Activated T-helper 1 cell treated with anti-CD3 and anti-CD28 coated beads, Interleukin-12 subunit alpha, Interleukin-12 subunit beta, Interleukin-2, Interleukin-4 antibody, amounts not matched to agents 30 ng/mL and 10 ng/mL and 1 ng/mL, durations not matched to agents 14 hours and 24 hours and 36 hours (primary cell): ENCODE results near the gene EFR3B. TPM values are rescaled to one million over a fixed set of nuclear protein-coding genes. Genes with fewer than 3 reads are reported as not detected.
"Not testable (repeated sequence)": the region's sequence is repeated elsewhere in the genome, so short reads cannot be mapped to it uniquely, and the experiment has no call there.

ENCODE experiments used
- DNase-seq: peaks from one replicate; pipeline ENCODE4 v3.0.0; 2021; ENCODE audit warnings: low spot score
- H3K27ac Mint-ChIP-seq: one replicate; pipeline ENCODE4 v1.8.0; 2021; ENCODE audit warnings: mild to moderate bottlenecking, mixed read lengths
- H3K27me3 Mint-ChIP-seq: one replicate; pipeline ENCODE4 v1.8.0; 2022; ENCODE audit warnings: mild to moderate bottlenecking, moderate library complexity, mixed read lengths; ENCODE audit not compliant: insufficient read depth
- H3K36me3 Mint-ChIP-seq: one replicate; pipeline ENCODE4 v1.8.0; 2021; ENCODE audit warnings: low read depth, mixed read lengths
- H3K4me1 Mint-ChIP-seq: one replicate; pipeline ENCODE4 v1.8.0; 2021; ENCODE audit warnings: low read depth, mixed read lengths
- H3K4me3 Mint-ChIP-seq: one replicate; pipeline ENCODE4 v1.8.0; 2021; ENCODE audit warnings: mild to moderate bottlenecking, moderate library complexity, mixed read lengths
- H3K9me3 Mint-ChIP-seq: one replicate; pipeline ENCODE4 v1.8.0; 2021; ENCODE audit warnings: mixed read lengths
- intact Hi-C: fragments of 100-400 bp; cut with micrococcal nuclease; formaldehyde crosslinking; loops from one replicate; pipeline ENCODE4 v1.15.1; 2024
- total RNA-seq: library from RNA; stranded (reverse); gene quantifications from 2 replicates; pipeline ENCODE4 v1.2.3, GENCODE V29; 2022

EFR3B gene
- total RNA-seq, 1 donor from 2014 or later, result 0.21 TPM

- Mint-ChIP-seq H3K4me1 (no peaks in the 10 kb centered on the region), H3K36me3 (no peaks in the 10 kb centered on the region), H3K27ac (no peak overlapping the region), H3K27me3 (peaks cover 11% of the 10 kb centered on the region), H3K4me3 (no peak overlapping the region), H3K9me3 (no peaks in the 10 kb centered on the region)
- intact Hi-C loops, result no loop called here
- no peak for DNase-seq
Observed at GRCh38 chr2:25082002-25082622, 40.2 kb downstream of the EFR3B start.

- Mint-ChIP-seq H3K4me3 (no peak overlapping the region), H3K4me1 (no peaks in the 10 kb centered on the region), H3K27me3 (peaks cover 6% of the 10 kb centered on the region), H3K9me3 (no peaks in the 10 kb centered on the region), H3K27ac (no peak overlapping the region), H3K36me3 (no peaks in the 10 kb centered on the region)
- DNase-seq, result no peak
- intact Hi-C loops, result no loop called here
Observed at GRCh38 chr2:25085761-25086560, 44.1 kb downstream of the EFR3B start.

- no peaks in the 10 kb centered on the region for H3K9me3 Mint-ChIP-seq
- no peak overlapping the region for H3K27ac Mint-ChIP-seq
- no peak overlapping the region for H3K4me3 Mint-ChIP-seq
- H3K27me3 Mint-ChIP-seq, result peaks cover 3% of the 10 kb centered on the region
- no peak for DNase-seq
- intact Hi-C loops, result no loop called here
- no peaks in the 10 kb centered on the region for H3K4me1 Mint-ChIP-seq
- no peaks in the 10 kb centered on the region for H3K36me3 Mint-ChIP-seq
Observed at GRCh38 chr2:25088817-25089516, 47.1 kb downstream of the EFR3B start.

GRCh38 chr2:25089605-25090315 is 47.9 kb downstream of the EFR3B start:
- Mint-ChIP-seq H3K4me1 (no peaks in the 10 kb centered on the region), H3K36me3 (no peaks in the 10 kb centered on the region), H3K9me3 (no peaks in the 10 kb centered on the region), H3K27me3 (peaks cover 3% of the 10 kb centered on the region), H3K4me3 (no peak overlapping the region), H3K27ac (no peak overlapping the region)
- DNase-seq, result no peak
- intact Hi-C loops, result no loop called here

GRCh38 chr2:25090801-25091200 is 48.9 kb downstream of the EFR3B start:
- H3K27ac Mint-ChIP-seq, result no peak overlapping the region
- no peaks in the 10 kb centered on the region for H3K4me1 Mint-ChIP-seq
- no peaks in the 10 kb centered on the region for H3K9me3 Mint-ChIP-seq
- peaks cover 3% of the 10 kb centered on the region for H3K27me3 Mint-ChIP-seq
- no peak for DNase-seq
- intact Hi-C loops, result no loop called here
- no peak overlapping the region for H3K4me3 Mint-ChIP-seq
- no peaks in the 10 kb centered on the region for H3K36me3 Mint-ChIP-seq

GRCh38 chr2:25091265-25091664 is 49.4 kb downstream of the EFR3B start:
- no peaks in the 10 kb centered on the region for H3K9me3 Mint-ChIP-seq
- no peaks in the 10 kb centered on the region for H3K4me1 Mint-ChIP-seq
- no peak for DNase-seq
- no peak overlapping the region for H3K27ac Mint-ChIP-seq
- intact Hi-C loops, result no loop called here
- no peaks in the 10 kb centered on the region for H3K36me3 Mint-ChIP-seq
- no peak overlapping the region for H3K4me3 Mint-ChIP-seq
- H3K27me3 Mint-ChIP-seq, result peaks cover 3% of the 10 kb centered on the region

GRCh38 chr2:25098056-25098455 is 56.2 kb downstream of the EFR3B start:
- no peaks in the 10 kb centered on the region for H3K4me1 Mint-ChIP-seq
- no peaks in the 10 kb centered on the region for H3K27me3 Mint-ChIP-seq
- peaks cover 6% of the 10 kb centered on the region for H3K9me3 Mint-ChIP-seq
- H3K36me3 Mint-ChIP-seq, result no peaks in the 10 kb centered on the region
- intact Hi-C loops, result no loop called here
- no peak overlapping the region for H3K4me3 Mint-ChIP-seq
- DNase-seq, result no peak
- H3K27ac Mint-ChIP-seq, result no peak overlapping the region

- Mint-ChIP-seq H3K9me3 (peaks cover 6% of the 10 kb centered on the region), H3K36me3 (no peaks in the 10 kb centered on the region), H3K4me3 (no peak overlapping the region), H3K27ac (no peak overlapping the region), H3K4me1 (no peaks in the 10 kb centered on the region), H3K27me3 (no peaks in the 10 kb centered on the region)
- no peak for DNase-seq
- intact Hi-C loops, result no loop called here
Observed at GRCh38 chr2:25098670-25099486, 57.0 kb downstream of the EFR3B start.

GRCh38 chr2:25102352-25102751 is 60.5 kb downstream of the EFR3B start:
- H3K36me3 Mint-ChIP-seq, intact Hi-C loops, H3K4me3 Mint-ChIP-seq, DNase-seq, H3K9me3 Mint-ChIP-seq, H3K27me3 Mint-ChIP-seq, H3K27ac Mint-ChIP-seq, H3K4me1 Mint-ChIP-seq: not testable (repeated sequence)

GRCh38 chr2:25103287-25103871 is 61.5 kb downstream of the EFR3B start:
- intact Hi-C loops, result no loop called here
- Mint-ChIP-seq H3K27me3 (peaks cover 6% of the 10 kb centered on the region), H3K36me3 (no peaks in the 10 kb centered on the region), H3K27ac (no peak overlapping the region), H3K4me3 (no peak overlapping the region), H3K4me1 (no peaks in the 10 kb centered on the region), H3K9me3 (peaks cover 6% of the 10 kb centered on the region)
- no peak for DNase-seq

- Mint-ChIP-seq H3K4me1 (no peaks in the 10 kb centered on the region), H3K4me3 (no peak overlapping the region), H3K9me3 (peaks cover 6% of the 10 kb centered on the region), H3K27me3 (peaks cover 6% of the 10 kb centered on the region), H3K27ac (no peak overlapping the region), H3K36me3 (no peaks in the 10 kb centered on the region)
- DNase-seq, result no peak
- intact Hi-C loops, result no loop called here
Observed at GRCh38 chr2:25104736-25105135, 62.9 kb downstream of the EFR3B start.
